C4-2B (cell line): Measurements from ENCODE around the gene ATP11A.

ENCODE experiments used
- CTCF ChIP-seq: fragments of 450-650 bp; conservative IDR thresholded peaks from 2 replicates; pipeline ENCODE4 v1.5.1; 2017; ENCODE audit warnings: mild to moderate bottlenecking
- ZFX ChIP-seq: fragments of 450-650 bp; IDR thresholded peaks from 2 replicates; pipeline ENCODE4 v1.6.1; 2017

DNA sequence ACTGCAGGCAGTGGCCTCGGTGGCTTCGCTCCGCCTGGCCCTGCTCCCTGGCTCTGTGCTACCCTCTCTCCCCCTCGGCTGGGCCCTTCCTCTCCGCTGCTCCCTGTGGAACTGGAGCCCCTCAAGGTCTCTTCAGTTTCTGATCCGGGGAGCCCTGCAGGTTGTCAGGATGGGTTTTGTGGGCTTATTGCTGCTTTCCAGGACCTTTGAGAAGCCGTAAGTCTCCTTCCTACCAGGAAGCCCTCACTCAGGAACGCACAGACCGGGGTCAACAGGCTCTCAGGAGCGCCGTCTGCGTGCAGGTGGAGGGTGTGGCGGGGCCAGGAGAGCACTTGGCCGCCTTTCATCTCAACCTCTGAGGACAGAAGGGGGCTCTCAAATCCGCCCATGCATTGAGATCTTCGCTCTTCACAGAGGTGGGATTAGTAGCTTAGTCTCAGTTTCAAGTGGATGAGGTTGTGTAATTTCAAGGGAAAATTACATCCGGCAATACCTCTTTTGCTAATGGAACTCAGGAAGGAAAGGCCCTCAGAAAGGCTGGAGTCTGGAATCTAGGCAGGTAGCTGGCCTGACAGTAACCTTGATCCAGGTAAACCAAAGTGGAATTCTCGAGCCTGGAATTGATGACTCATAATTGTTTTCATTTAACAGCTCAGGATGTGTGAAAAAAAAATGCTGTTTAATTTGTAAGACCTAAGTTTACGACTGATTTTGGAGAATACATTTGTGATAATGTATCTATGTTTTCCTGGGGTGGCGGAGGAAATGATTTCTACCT, 102.0 kb downstream of the ATP11A start:
- TF ChIP-seq CTCF (no peak), ZFX (no peak)
